ENCODE data around the gene CAMK1D. TPM values are rescaled to one million over a fixed set of nuclear protein-coding genes. Genes with fewer than 3 reads are reported as not detected.

Gene CAMK1D
- total RNA-seq, 2 donors from 2014 or later = 4.5 to 7.8 TPM

GRCh38 chr10:12727832-12728215, 378.5 kb downstream of the CAMK1D start:
- no peaks in the 10 kb centered on the region for H3K27me3 Mint-ChIP-seq (ENCODE audit: insufficient read depth)
- Histone ChIP-seq H3K9ac (ENCODE audit: extremely low read depth, low read length, poor library complexity, severe bottlenecking) (no peak overlapping the region), H3K36me3 (ENCODE audit: control insufficient read depth, insufficient read depth, low read length) (no peaks in the 10 kb centered on the region), H3K9me3 (ENCODE audit: control insufficient read depth, low read length) (no peaks in the 10 kb centered on the region), H3K4me1 (ENCODE audit: control insufficient read depth, insufficient read depth, low read length) (peaks cover 8% of the 10 kb centered on the region), H3K27me3 (ENCODE audit: control insufficient read depth, insufficient read depth, low read length, poor library complexity, severe bottlenecking) (no peaks in the 10 kb centered on the region), H3K4me3 (ENCODE audit: low read length) (no peak overlapping the region), H3K27ac (ENCODE audit: low read depth, low read length) (no peak overlapping the region)
- H3K4me3 Mint-ChIP-seq = no peak overlapping the region
- H3K4me1 Mint-ChIP-seq = peaks cover 5% of the 10 kb centered on the region
- peak; percentile 67 for DNase-seq
- H3K27ac Mint-ChIP-seq = no peak overlapping the region
- 67 to 76% methylated on average over 9 to 10 of the region's 10 CpGs for WGBS, 2 experiments (ENCODE audit: insufficient coverage in 1 of 2, insufficient read length in 1 of 2)
- no peak for TF ChIP-seq CTCF (conservative IDR thresholded peaks at IDR 0.05)
- no peaks in the 10 kb centered on the region for H3K36me3 Mint-ChIP-seq (ENCODE audit: low read depth)
- no peaks in the 10 kb centered on the region for H3K9me3 Mint-ChIP-seq

GRCh38 chr10:12728494-12728893, 379.1 kb downstream of the CAMK1D start:
- no peak for TF ChIP-seq CTCF (conservative IDR thresholded peaks at IDR 0.05)
- 98% methylated on average over 8 to 12 of the region's 12 CpGs for WGBS, 2 experiments (ENCODE audit: insufficient coverage in 1 of 2, insufficient read length in 1 of 2)
- Histone ChIP-seq H3K4me3 (ENCODE audit: low read length) (no peak overlapping the region), H3K4me1 (ENCODE audit: control insufficient read depth, insufficient read depth, low read length) (peaks cover 8% of the 10 kb centered on the region), H3K9me3 (ENCODE audit: control insufficient read depth, low read length) (no peaks in the 10 kb centered on the region), H3K36me3 (ENCODE audit: control insufficient read depth, insufficient read depth, low read length) (no peaks in the 10 kb centered on the region), H3K9ac (ENCODE audit: extremely low read depth, low read length, poor library complexity, severe bottlenecking) (no peak overlapping the region), H3K27ac (ENCODE audit: low read depth, low read length) (no peak overlapping the region), H3K27me3 (ENCODE audit: control insufficient read depth, insufficient read depth, low read length, poor library complexity, severe bottlenecking) (no peaks in the 10 kb centered on the region)
- H3K27me3 Mint-ChIP-seq (ENCODE audit: insufficient read depth) = no peaks in the 10 kb centered on the region
- no peak for DNase-seq
- H3K9me3 Mint-ChIP-seq = no peaks in the 10 kb centered on the region
- H3K27ac Mint-ChIP-seq = no peak overlapping the region
- no peaks in the 10 kb centered on the region for H3K36me3 Mint-ChIP-seq (ENCODE audit: low read depth)
- no peak overlapping the region for H3K4me3 Mint-ChIP-seq
- peaks cover 3% of the 10 kb centered on the region for H3K4me1 Mint-ChIP-seq

- H3K36me3 Mint-ChIP-seq (ENCODE audit: low read depth) = no peaks in the 10 kb centered on the region
- H3K4me1 Mint-ChIP-seq = peaks cover 1% of the 10 kb centered on the region
- H3K9ac ChIP-seq (ENCODE audit: extremely low read depth, low read length, poor library complexity, severe bottlenecking) = no peak overlapping the region
- no peak overlapping the region for H3K4me3 Mint-ChIP-seq
- H3K9me3 Mint-ChIP-seq = no peaks in the 10 kb centered on the region
- no peak overlapping the region for H3K27ac ChIP-seq (ENCODE audit: low read depth, low read length)
- peak; percentile 86 for TF ChIP-seq CTCF (conservative IDR thresholded peaks at IDR 0.05)
- peaks cover 3% of the 10 kb centered on the region for H3K4me1 ChIP-seq (ENCODE audit: control insufficient read depth, insufficient read depth, low read length)
- no peaks in the 10 kb centered on the region for H3K27me3 Mint-ChIP-seq (ENCODE audit: insufficient read depth)
- H3K9me3 ChIP-seq (ENCODE audit: control insufficient read depth, low read length) = no peaks in the 10 kb centered on the region
- no peak overlapping the region for H3K27ac Mint-ChIP-seq
- WGBS, 2 experiments (ENCODE audit: insufficient coverage in 1 of 2, insufficient read length in 1 of 2) = 67 to 68% methylated on average over 6 to 7 of the region's 7 CpGs
- no peak overlapping the region for H3K4me3 ChIP-seq (ENCODE audit: low read length)
- no peaks in the 10 kb centered on the region for H3K36me3 ChIP-seq (ENCODE audit: control insufficient read depth, insufficient read depth, low read length)
- DNase-seq = peak; percentile 92
- no peaks in the 10 kb centered on the region for H3K27me3 ChIP-seq (ENCODE audit: control insufficient read depth, insufficient read depth, low read length, poor library complexity, severe bottlenecking)
Observed at GRCh38 chr10:12729885-12730284, 380.5 kb downstream of the CAMK1D start.

Data from endodermal cell (in vitro differentiated cells).